ENCODE data around the gene ZSWIM6. TPM values are rescaled to one million over a fixed set of nuclear protein-coding genes. Genes with fewer than 3 reads are reported as not detected.

Gene ZSWIM6
- total and polyA plus RNA-seq, 3 experiments from 2014 or later, result 0.64 to 6.0 (median 5.9) TPM

DNA sequence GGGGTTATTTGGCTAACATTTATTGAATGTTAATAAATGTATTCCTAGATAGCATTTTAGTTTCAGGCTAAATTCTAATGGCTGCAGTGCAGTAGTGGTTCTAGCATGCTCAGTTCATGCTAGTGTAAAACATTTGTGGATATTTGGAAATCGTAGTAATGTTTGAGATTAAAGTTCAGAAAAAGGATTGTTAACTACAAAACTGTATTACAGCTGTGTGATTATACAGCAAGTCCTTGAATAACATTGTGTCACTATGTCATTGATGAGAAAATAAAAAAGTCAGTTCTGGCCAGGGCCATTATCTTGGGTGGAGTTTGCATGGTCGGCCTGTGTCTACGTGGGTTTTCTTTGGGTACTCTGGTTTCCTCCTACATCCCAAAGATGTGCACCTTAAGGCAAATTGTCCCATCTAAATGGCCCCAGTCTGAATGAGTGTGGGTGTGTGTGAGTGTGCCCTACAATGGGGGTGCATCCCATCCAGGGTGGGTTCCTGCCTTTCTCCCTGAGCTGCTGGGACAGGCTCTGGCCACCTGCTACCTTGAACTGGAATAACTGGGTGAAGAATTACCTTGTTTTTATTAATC, 8.8 kb downstream of the ZSWIM6 start:
- Histone ChIP-seq H3K27ac (ENCODE audit: low read depth, low read length) (no peak overlapping the region), H3K36me3 (ENCODE audit: insufficient read depth, low read length) (no peaks in the 10 kb centered on the region), H3K4me1 (ENCODE audit: insufficient read depth, low read length) (no peaks in the 10 kb centered on the region), H3K27me3 (ENCODE audit: insufficient read depth, low read length, poor library complexity, severe bottlenecking) (no peaks in the 10 kb centered on the region), H3K9me3 (ENCODE audit: low read length) (no peaks in the 10 kb centered on the region), H3K4me3 (ENCODE audit: low read length) (no peak overlapping the region)
- Mint-ChIP-seq H3K4me3 (peak overlapping the region in 1 of 7 donors; percentile 14), H3K4me1 (peaks cover 33 to 73% (median 43%) of the 10 kb centered on the region in 3 donors), H3K27ac (no peak overlapping the region), H3K27me3 (peaks cover 0 to 3% of the 10 kb centered on the region in 2 donors), H3K36me3 (peaks cover 0 to 4% (median 0%) of the 10 kb centered on the region in 3 donors), H3K9me3 (no peaks in the 10 kb centered on the region)
- DNase-seq, result no peak
- CTCF ChIA-PET, result interaction anchor here (1.7 kb wide), 1 partner anchor 11 kb away, joined by 4 read pairs; no protein-coding TSS in a partner anchor
- POLR2A ChIA-PET, result no interaction called here

DNA sequence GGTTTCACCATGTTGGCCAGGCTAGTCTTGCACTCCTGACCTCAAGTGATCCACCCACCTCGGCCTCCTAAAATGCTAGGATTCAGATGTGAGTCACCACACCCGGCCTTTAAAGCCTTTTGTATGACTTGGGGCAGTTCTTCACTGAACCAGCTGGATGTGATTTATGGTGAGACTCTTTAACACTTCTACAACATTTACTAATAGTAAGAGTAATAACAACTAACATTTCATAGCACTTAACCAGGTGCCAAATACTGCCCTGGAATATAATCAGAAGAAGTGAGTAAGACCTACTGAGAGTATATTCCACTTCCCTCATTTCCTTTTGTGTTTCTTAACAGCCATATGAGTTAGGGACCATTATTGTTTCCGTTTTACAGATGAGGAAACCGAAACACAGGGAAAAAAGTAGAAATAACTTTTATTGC, 10.0 kb downstream of the ZSWIM6 start:
- Mint-ChIP-seq H3K27ac (no peak overlapping the region), H3K4me3 (no peak overlapping the region), H3K4me1 (peaks cover 30 to 81% (median 52%) of the 10 kb centered on the region in 3 donors), H3K9me3 (no peaks in the 10 kb centered on the region), H3K27me3 (peaks cover 0 to 3% of the 10 kb centered on the region in 2 donors), H3K36me3 (peaks cover 0 to 4% (median 0%) of the 10 kb centered on the region in 3 donors)
- Histone ChIP-seq H3K36me3 (ENCODE audit: insufficient read depth, low read length) (no peaks in the 10 kb centered on the region), H3K27ac (ENCODE audit: low read depth, low read length) (no peak overlapping the region), H3K27me3 (ENCODE audit: insufficient read depth, low read length, poor library complexity, severe bottlenecking) (no peaks in the 10 kb centered on the region), H3K4me1 (ENCODE audit: insufficient read depth, low read length) (no peaks in the 10 kb centered on the region), H3K9me3 (ENCODE audit: low read length) (no peaks in the 10 kb centered on the region), H3K4me3 (ENCODE audit: low read length) (no peak overlapping the region)
- ChIA-PET POLR2A (no interaction called here), CTCF (no interaction called here)
- no peak for DNase-seq

DNA sequence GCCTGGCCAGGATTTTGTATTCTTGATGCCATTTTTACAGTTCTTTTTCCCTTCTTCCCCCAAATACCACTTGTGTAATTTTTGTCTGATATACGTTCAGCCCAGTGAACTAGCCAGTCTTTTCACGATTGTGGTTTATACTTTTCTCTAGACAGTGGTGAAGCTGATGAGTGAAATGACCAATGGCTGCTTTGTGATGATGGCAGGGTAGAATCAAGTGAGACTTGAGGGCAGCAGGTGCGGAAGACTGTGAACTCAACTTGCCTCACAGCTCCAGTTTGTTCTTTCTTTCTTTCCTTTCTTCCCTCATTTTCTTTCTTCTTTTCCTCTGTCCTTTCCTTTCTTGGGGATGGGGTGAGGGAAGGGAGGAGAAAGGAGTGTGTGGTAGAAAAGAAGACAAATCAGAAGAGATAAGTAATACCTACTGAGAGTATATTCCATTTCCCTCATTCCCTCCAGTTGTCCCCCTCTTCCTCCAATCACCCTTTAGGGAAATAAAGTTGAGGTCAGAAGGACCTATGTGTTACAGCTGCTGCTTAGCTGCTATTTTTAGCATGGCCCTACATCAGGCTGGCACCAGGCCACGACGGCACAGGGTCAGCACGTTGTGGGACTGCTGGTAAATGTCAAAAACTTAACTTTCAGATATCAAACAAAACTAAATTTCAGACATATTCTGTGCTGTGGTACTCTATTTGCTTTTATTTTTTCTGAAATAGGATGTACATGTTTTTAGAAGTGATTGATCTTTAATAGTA, 12.3 kb downstream of the ZSWIM6 start:
- no peaks in the 10 kb centered on the region for H3K9me3 Mint-ChIP-seq
- no peak overlapping the region for H3K27ac Mint-ChIP-seq
- peaks cover 0 to 4% (median 0%) of the 10 kb centered on the region in 3 donors for H3K36me3 Mint-ChIP-seq
- peaks cover 0 to 3% of the 10 kb centered on the region in 2 donors for H3K27me3 Mint-ChIP-seq
- no peak for DNase-seq
- H3K4me3 ChIP-seq (ENCODE audit: low read length), result no peak overlapping the region
- no peaks in the 10 kb centered on the region for H3K9me3 ChIP-seq (ENCODE audit: low read length)
- no peaks in the 10 kb centered on the region for H3K27me3 ChIP-seq (ENCODE audit: insufficient read depth, low read length, poor library complexity, severe bottlenecking)
- H3K27ac ChIP-seq (ENCODE audit: low read depth, low read length), result no peak overlapping the region
- ChIA-PET POLR2A (no interaction called here), CTCF (no interaction called here)
- peaks cover 33 to 81% (median 58%) of the 10 kb centered on the region in 3 donors for H3K4me1 Mint-ChIP-seq
- H3K4me3 Mint-ChIP-seq, result peak overlapping the region in 1 of 7 donors; percentile 2
- no peaks in the 10 kb centered on the region for H3K36me3 ChIP-seq (ENCODE audit: insufficient read depth, low read length)
- H3K4me1 ChIP-seq (ENCODE audit: insufficient read depth, low read length), result no peaks in the 10 kb centered on the region

GRCh38 chr5:61346511-61346910, 14.5 kb downstream of the ZSWIM6 start:
- no peaks in the 10 kb centered on the region for H3K4me1 ChIP-seq (ENCODE audit: insufficient read depth, low read length)
- no peaks in the 10 kb centered on the region for H3K9me3 ChIP-seq (ENCODE audit: low read length)
- no peak overlapping the region for H3K27ac ChIP-seq (ENCODE audit: low read depth, low read length)
- ChIA-PET CTCF (interaction anchor here (0.5 kb wide), 1 partner anchor 43 kb away, joined by 3 read pairs; no protein-coding TSS in a partner anchor), POLR2A (no interaction called here)
- peaks cover 35 to 79% (median 54%) of the 10 kb centered on the region in 3 donors for H3K4me1 Mint-ChIP-seq
- H3K27me3 ChIP-seq (ENCODE audit: insufficient read depth, low read length, poor library complexity, severe bottlenecking), result no peaks in the 10 kb centered on the region
- peaks cover 0 to 4% (median 0%) of the 10 kb centered on the region in 3 donors for H3K36me3 Mint-ChIP-seq
- no peak overlapping the region for H3K4me3 Mint-ChIP-seq
- DNase-seq, result no peak
- no peaks in the 10 kb centered on the region for H3K9me3 Mint-ChIP-seq
- H3K36me3 ChIP-seq (ENCODE audit: insufficient read depth, low read length), result no peaks in the 10 kb centered on the region
- H3K4me3 ChIP-seq (ENCODE audit: low read length), result no peak overlapping the region
- peaks cover 0 to 3% of the 10 kb centered on the region in 2 donors for H3K27me3 Mint-ChIP-seq
- no peak overlapping the region for H3K27ac Mint-ChIP-seq

DNA sequence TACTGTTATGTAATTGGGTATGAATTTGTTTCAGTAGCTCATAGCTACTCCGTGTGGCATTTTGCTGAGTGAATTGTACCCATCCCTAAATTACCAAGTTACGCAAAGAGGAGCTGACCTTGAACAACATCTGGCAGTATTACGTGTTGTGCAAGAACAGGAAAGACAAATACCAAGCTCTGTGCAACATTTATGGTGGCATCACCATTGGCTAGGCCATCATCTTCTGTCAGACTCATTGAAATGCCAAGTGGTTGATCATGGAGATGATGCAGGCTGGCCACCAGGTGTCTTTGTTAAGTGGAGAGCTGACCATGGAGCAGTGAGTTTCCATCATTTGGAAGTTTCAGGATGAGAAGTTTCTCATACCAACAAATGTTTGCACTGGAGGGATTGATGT, 15.0 kb downstream of the ZSWIM6 start:
- ChIA-PET CTCF (interaction anchor here (0.5 kb wide), 1 partner anchor 42 kb away, joined by 3 read pairs; no protein-coding TSS in a partner anchor), POLR2A (no interaction called here)

DNA sequence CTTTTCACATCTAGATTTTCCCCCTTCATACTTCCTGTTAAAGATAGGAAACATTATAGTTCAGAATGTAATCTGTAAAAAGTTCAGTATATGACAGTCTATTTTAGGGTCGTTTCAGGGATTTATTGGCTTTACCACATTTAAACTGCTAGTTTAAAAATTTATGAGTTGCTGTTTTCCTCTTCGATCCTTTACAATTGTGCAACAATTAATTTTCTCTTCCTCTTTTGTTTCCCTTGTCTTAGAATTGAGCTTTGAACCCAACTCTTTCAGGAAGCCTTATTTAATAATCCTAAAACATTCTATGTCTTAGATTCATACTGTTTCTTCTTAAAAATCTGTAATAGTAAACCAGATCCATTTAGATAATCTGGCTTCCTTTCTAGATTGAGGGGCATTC, 16.4 kb downstream of the ZSWIM6 start:
- H3K4me1 ChIP-seq (ENCODE audit: insufficient read depth, low read length), result no peaks in the 10 kb centered on the region
- no peak for DNase-seq
- no peaks in the 10 kb centered on the region for H3K27me3 ChIP-seq (ENCODE audit: insufficient read depth, low read length, poor library complexity, severe bottlenecking)
- H3K27ac ChIP-seq (ENCODE audit: low read depth, low read length), result no peak overlapping the region
- no peak overlapping the region for H3K4me3 ChIP-seq (ENCODE audit: low read length)
- Mint-ChIP-seq H3K4me1 (peaks cover 40 to 83% (median 59%) of the 10 kb centered on the region in 3 donors), H3K4me3 (no peak overlapping the region), H3K9me3 (no peaks in the 10 kb centered on the region), H3K27me3 (peaks cover 0 to 3% of the 10 kb centered on the region in 2 donors), H3K27ac (no peak overlapping the region), H3K36me3 (peaks cover 0 to 4% (median 0%) of the 10 kb centered on the region in 3 donors)
- H3K36me3 ChIP-seq (ENCODE audit: insufficient read depth, low read length), result no peaks in the 10 kb centered on the region
- H3K9me3 ChIP-seq (ENCODE audit: low read length), result no peaks in the 10 kb centered on the region
- ChIA-PET POLR2A (no interaction called here), CTCF (no interaction called here)

More for the DNA sequence above, 15.0 kb downstream of the ZSWIM6 start:
- Mint-ChIP-seq H3K4me1 (peaks cover 38 to 82% (median 59%) of the 10 kb centered on the region in 3 donors), H3K27ac (no peak overlapping the region), H3K27me3 (peaks cover 0 to 3% of the 10 kb centered on the region in 2 donors), H3K9me3 (no peaks in the 10 kb centered on the region), H3K4me3 (no peak overlapping the region), H3K36me3 (peaks cover 0 to 4% (median 0%) of the 10 kb centered on the region in 3 donors)
- H3K9me3 ChIP-seq (ENCODE audit: low read length), result no peaks in the 10 kb centered on the region
- H3K27me3 ChIP-seq (ENCODE audit: insufficient read depth, low read length, poor library complexity, severe bottlenecking), result no peaks in the 10 kb centered on the region
- H3K36me3 ChIP-seq (ENCODE audit: insufficient read depth, low read length), result no peaks in the 10 kb centered on the region
- no peak overlapping the region for H3K27ac ChIP-seq (ENCODE audit: low read depth, low read length)
- no peak overlapping the region for H3K4me3 ChIP-seq (ENCODE audit: low read length)
- no peaks in the 10 kb centered on the region for H3K4me1 ChIP-seq (ENCODE audit: insufficient read depth, low read length)
- no peak for DNase-seq

GRCh38 chr5:61349935-61350334, 17.9 kb downstream of the ZSWIM6 start:
- H3K9me3 Mint-ChIP-seq, result no peaks in the 10 kb centered on the region
- CTCF ChIA-PET, result no interaction called here
- Histone ChIP-seq H3K4me3 (ENCODE audit: low read length) (no peak overlapping the region), H3K27ac (ENCODE audit: low read depth, low read length) (no peak overlapping the region), H3K9me3 (ENCODE audit: low read length) (no peaks in the 10 kb centered on the region), H3K27me3 (ENCODE audit: insufficient read depth, low read length, poor library complexity, severe bottlenecking) (no peaks in the 10 kb centered on the region), H3K4me1 (ENCODE audit: insufficient read depth, low read length) (no peaks in the 10 kb centered on the region), H3K36me3 (ENCODE audit: insufficient read depth, low read length) (no peaks in the 10 kb centered on the region)
- H3K27me3 Mint-ChIP-seq, result no peaks in the 10 kb centered on the region
- POLR2A ChIA-PET, result no interaction called here
- no peak overlapping the region for H3K4me3 Mint-ChIP-seq
- peaks cover 0 to 4% (median 0%) of the 10 kb centered on the region in 3 donors for H3K36me3 Mint-ChIP-seq
- peaks cover 35 to 79% (median 48%) of the 10 kb centered on the region in 3 donors for H3K4me1 Mint-ChIP-seq
- H3K27ac Mint-ChIP-seq, result no peak overlapping the region
- no peak for DNase-seq

DNA sequence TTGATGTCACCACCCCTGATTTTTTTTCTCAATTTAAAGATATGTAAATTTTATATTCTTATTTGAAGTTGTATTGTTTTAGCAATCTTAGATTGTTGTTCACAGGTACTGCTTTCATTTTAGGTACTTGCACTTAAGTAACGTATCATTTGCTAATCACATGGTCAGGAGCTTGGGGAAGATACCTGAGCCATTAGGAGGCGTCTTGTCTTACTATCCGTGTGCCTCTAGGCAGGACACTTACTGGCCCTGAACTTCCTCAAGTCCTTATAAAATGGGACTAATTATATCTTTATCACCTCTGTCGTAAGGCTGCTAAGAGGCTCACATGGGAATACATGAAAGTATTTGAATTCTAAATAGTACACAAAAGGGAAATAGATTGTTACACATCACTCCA, 18.5 kb downstream of the ZSWIM6 start:
- POLR2A ChIA-PET, result no interaction called here
- H3K36me3 Mint-ChIP-seq, result peaks cover 0 to 4% (median 0%) of the 10 kb centered on the region in 3 donors
- no peaks in the 10 kb centered on the region for H3K36me3 ChIP-seq (ENCODE audit: insufficient read depth, low read length)
- no peaks in the 10 kb centered on the region for H3K9me3 Mint-ChIP-seq
- peaks cover 34 to 75% (median 42%) of the 10 kb centered on the region in 3 donors for H3K4me1 Mint-ChIP-seq
- H3K27ac Mint-ChIP-seq, result no peak overlapping the region
- H3K27ac ChIP-seq (ENCODE audit: low read depth, low read length), result no peak overlapping the region
- no peak overlapping the region for H3K4me3 Mint-ChIP-seq
- CTCF ChIA-PET, result no interaction called here
- no peaks in the 10 kb centered on the region for H3K9me3 ChIP-seq (ENCODE audit: low read length)
- no peak for DNase-seq
- H3K4me3 ChIP-seq (ENCODE audit: low read length), result no peak overlapping the region
- H3K27me3 ChIP-seq (ENCODE audit: insufficient read depth, low read length, poor library complexity, severe bottlenecking), result no peaks in the 10 kb centered on the region
- no peaks in the 10 kb centered on the region for H3K27me3 Mint-ChIP-seq
- H3K4me1 ChIP-seq (ENCODE audit: insufficient read depth, low read length), result no peaks in the 10 kb centered on the region

Data from CD8-positive, alpha-beta memory T cell (primary cell).